Ishikawa (cell line): ENCODE data around the gene HRAS.

ENCODE experiments used
- CEBPB ChIP-seq: IDR thresholded peaks from 2 replicates; pipeline ENCODE4 v1.6.1; 2012
- CREB1 ChIP-seq: IDR thresholded peaks from 2 replicates; pipeline ENCODE4 v1.6.1; 2012; ENCODE audit warnings: low read depth
- EGR1 ChIP-seq: IDR thresholded peaks from 2 replicates; pipeline ENCODE4 v1.6.1; 2012
- EP300 ChIP-seq: IDR thresholded peaks from 2 replicates; pipeline ENCODE4 v1.6.1; 2012; ENCODE audit warnings: borderline replicate concordance
- FOXM1 ChIP-seq: IDR thresholded peaks from 2 replicates; pipeline ENCODE4 v1.6.1; 2012; ENCODE audit warnings: low read depth, borderline replicate concordance
- MAX ChIP-seq: IDR thresholded peaks from 2 replicates; pipeline ENCODE4 v1.6.1; 2012
- NFIC ChIP-seq: IDR thresholded peaks from 2 replicates; pipeline ENCODE4 v1.6.1; 2012
- RAD21 ChIP-seq: IDR thresholded peaks from 2 replicates; pipeline ENCODE4 v1.6.1; 2012; ENCODE audit warnings: low read depth
- REST ChIP-seq: IDR thresholded peaks from 2 replicates; pipeline ENCODE4 v1.6.1; 2012; ENCODE audit warnings: low read depth, mild to moderate bottlenecking
- TAF1 ChIP-seq: IDR thresholded peaks from 2 replicates; pipeline ENCODE4 v1.6.1; 2012; ENCODE audit warnings: low read depth, mild to moderate bottlenecking
- TCF12 ChIP-seq: IDR thresholded peaks from 2 replicates; pipeline ENCODE4 v1.6.1; 2012; ENCODE audit warnings: low read depth
- TEAD4 ChIP-seq: IDR thresholded peaks from 2 replicates; pipeline ENCODE4 v1.6.1; 2012
- USF1 ChIP-seq: IDR thresholded peaks from 2 replicates; pipeline ENCODE4 v1.6.1; 2012
- YY1 ChIP-seq: IDR thresholded peaks from 2 replicates; pipeline ENCODE4 v1.6.1; 2012; ENCODE audit warnings: low read depth
- ZBTB7A ChIP-seq: IDR thresholded peaks from 2 replicates; pipeline ENCODE4 v1.6.1; 2012; ENCODE audit warnings: low read depth

HRAS gene

GRCh38 chr11:562046-562645 lies 26.8 kb upstream of the HRAS start:
- TF ChIP-seq FOXM1 (no peak), EGR1 (no peak), REST (no peak), ZBTB7A (no peak), NFIC (no peak), CEBPB (no peak), TCF12 (no peak)

GRCh38 chr11:561148-562003 lies 26.0 kb upstream of the HRAS start:
- 0 out of 2 replicates have a peak, but pooled peaks have one; percentile 18 for TF ChIP-seq TAF1
- no peak for TF ChIP-seq EGR1
- TF ChIP-seq TEAD4, result peak; percentile 73
- no peak for TF ChIP-seq CREB1
- peak; percentile 47; the same call in 1 of the 2 replicates for TF ChIP-seq MAX

- TF ChIP-seq EGR1 (peak; percentile 47), TAF1 (peak; percentile 42; the same call in 1 of the 2 replicates), TEAD4 (no peak), EP300 (peak; percentile 39; the same call in 1 of the 2 replicates), CEBPB (no peak), RAD21 (no peak), FOXM1 (no peak), TCF12 (peak; percentile 49), YY1 (no peak), MAX (peak; percentile 52), NFIC (no peak), CREB1 (peak; percentile 45), REST (no peak), ZBTB7A (peak; percentile 94), USF1 (0 out of 2 replicates have a peak, but pooled peaks have one; percentile 4)
Measured at GRCh38 chr11:560305-561147, 25.1 kb upstream of the HRAS start, which contains the start of the genes LMNTD2 and RASSF7. Gene LMNTD2 (minus strand): TSS chr11:560738. CDS start chr11:560716, 22 bp downstream. Gene RASSF7 (plus strand): TSS chr11:560970. CDS start chr11:561769, 799 bp downstream.

GRCh38 chr11:559712-560304 lies 24.4 kb upstream of the HRAS start:
- 0 out of 2 replicates have a peak, but pooled peaks have one; percentile 26 for TF ChIP-seq TEAD4
- no peak for TF ChIP-seq RAD21
- no peak for TF ChIP-seq REST
